HG03108 (cell line): Measurements from ENCODE around the gene LRRC7.

Experiments used
- ATAC-seq: cut with Tn5 transposase; IDR thresholded peaks from one replicate; pipeline ENCODE4 v1.9.1; 2021; ENCODE audit warnings: moderate library complexity; ENCODE audit not compliant: unreplicated experiment

LRRC7 gene

DNA sequence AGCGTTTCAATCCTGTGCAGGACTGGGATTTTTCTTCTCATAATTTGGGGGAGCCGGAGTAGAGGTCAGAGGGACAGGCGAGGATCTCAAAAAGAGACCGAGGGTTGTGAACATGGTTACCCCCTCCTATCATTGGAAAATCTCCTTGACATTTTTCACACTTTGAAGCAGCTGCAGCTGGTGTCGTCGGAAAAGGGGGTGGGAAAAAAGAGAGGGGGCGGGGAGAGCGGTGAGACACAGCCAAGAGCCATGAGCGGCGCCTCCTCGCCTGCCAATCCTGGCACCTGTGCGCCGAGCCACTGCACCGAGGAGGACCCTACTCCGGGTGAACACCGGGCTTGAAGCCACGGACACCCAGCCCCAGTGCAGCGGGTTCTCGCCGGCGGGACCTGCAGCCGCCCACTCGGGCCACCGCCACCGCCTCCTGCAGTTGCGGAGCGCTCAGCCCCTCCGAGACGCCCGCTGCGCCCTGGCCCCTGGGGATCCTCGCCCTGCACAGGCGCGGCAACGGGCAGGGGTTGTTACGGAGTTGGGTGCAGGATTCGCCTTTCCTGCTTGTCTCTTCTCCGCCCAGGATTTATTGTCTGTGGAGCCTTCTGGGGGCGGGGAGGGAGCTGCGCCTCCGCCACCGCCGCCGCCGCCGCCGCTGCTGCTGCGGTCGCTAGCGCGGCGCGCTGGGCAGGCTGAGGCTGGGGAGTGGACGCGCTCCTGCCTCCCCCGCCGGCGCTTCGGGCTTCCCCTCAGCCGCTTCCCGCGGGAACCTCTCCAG lies at the start of gene LRRC7:
Gene LRRC7 (plus strand): TSS at position 271 of the 769 bp plus-strand sequence. CDS start 718 bp downstream, outside the sequence.
- no peak for ATAC-seq

DNA sequence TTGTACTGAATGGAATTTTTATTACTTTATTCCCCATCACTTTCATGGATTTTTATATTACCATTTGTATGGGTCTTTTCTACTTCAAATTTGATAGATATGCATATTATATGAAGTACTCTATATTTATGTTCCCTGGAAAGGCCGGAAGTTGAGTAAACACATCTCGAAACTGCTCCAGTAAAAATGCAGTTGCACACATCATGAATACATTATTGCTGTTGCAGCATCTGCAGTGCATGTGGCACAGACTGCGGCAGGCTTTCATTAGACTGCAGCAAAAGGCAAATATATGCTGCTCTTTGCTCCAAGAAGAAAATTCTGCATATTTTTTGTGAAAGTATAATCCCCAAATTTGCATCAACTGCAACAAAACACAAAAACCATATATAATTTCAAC lies 48.7 kb upstream of the LRRC7 start:
- no peak for ATAC-seq

DNA sequence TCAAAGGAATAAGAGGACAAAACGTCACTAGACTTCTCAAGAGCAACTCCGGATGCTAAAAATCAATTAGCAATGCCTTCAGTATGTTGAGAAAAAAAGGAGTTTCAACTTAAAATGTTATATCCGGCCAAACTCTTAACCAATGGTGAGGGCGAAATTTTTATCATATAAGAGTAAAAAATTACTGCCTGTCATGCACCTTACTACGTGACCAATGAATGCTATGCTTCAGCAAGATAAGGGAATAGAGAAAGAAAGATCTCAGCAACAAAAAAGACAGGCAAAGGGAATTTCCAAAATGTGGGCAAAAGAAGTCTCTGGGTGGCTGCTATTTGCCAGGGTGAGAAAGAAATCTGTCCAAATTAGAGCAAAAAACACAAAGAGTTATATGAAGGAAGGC lies 47.4 kb upstream of the LRRC7 start:
- no peak for ATAC-seq

- ATAC-seq = no peak
These were observed 44.7 kb upstream of the LRRC7 start for GRCh38 chr1:69523032-69523431.

GRCh38 chr1:69523461-69523860 lies 44.3 kb upstream of the LRRC7 start:
- no peak for ATAC-seq

DNA sequence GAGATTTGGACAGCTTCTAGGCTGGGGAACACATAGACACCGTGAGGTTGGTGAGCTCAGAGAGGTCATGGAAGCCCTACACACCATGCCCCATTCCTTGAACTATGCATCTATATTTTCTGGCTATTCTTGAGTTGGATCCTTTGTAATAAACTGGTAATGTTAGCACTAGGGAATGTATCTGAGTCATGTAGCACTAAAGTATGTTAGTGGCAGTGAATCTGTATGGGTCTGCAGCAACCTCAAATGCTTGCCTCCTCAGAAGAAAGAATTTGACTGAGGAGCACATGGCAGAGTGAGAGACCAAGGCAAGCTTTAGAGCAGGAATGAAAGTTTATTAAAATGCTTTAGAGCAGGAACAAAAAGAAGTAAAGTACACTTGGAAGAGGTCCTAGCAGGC lies 43.7 kb upstream of the LRRC7 start:
- ATAC-seq = no peak

DNA sequence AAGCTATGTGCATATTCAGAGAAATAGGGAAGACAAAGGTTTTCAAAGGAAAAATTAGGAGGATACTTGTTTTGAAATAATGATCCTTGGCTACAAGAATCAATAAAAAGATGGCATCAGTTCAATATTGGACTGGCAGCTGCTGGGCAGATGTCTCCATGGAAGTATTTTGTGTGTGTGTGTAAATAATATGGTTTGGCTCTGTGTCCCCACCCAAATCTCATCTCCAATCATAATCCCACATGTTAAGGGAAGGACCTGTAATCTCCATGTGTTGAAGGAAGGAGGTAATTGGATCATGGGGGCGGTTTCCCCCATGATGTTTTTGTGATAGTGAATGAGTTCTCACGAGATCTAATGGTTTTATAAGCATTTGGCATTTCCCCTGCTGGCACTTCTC lies 40.4 kb upstream of the LRRC7 start:
- no peak for ATAC-seq

DNA sequence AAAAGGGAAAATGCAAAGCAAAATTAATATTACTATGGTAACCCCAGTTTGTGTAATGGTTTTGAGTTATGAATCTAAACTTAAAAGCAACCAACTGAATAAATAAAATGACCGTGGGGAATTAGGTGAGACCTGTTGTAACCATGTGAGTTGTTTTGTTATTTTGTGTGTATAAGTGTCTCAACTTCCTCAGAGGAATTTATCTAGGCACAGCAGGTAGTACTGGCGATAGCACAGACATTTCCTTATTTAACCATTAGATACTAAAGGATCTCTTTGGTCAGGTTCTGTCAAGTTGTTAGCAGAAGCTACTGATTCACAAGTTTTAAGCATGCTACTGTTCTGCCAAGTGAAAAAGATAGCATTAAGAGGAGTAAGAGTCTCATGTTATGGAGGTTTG lies 39.3 kb upstream of the LRRC7 start:
- ATAC-seq = no peak

- no peak for ATAC-seq
These were observed 34.4 kb upstream of the LRRC7 start for GRCh38 chr1:69533343-69533742.

- no peak for ATAC-seq
These were observed 32.9 kb upstream of the LRRC7 start for GRCh38 chr1:69534829-69535228.

GRCh38 chr1:69535490-69535889 lies 32.2 kb upstream of the LRRC7 start:
- no peak for ATAC-seq

- no peak for ATAC-seq
These were observed 27.7 kb upstream of the LRRC7 start for GRCh38 chr1:69540052-69540451.

DNA sequence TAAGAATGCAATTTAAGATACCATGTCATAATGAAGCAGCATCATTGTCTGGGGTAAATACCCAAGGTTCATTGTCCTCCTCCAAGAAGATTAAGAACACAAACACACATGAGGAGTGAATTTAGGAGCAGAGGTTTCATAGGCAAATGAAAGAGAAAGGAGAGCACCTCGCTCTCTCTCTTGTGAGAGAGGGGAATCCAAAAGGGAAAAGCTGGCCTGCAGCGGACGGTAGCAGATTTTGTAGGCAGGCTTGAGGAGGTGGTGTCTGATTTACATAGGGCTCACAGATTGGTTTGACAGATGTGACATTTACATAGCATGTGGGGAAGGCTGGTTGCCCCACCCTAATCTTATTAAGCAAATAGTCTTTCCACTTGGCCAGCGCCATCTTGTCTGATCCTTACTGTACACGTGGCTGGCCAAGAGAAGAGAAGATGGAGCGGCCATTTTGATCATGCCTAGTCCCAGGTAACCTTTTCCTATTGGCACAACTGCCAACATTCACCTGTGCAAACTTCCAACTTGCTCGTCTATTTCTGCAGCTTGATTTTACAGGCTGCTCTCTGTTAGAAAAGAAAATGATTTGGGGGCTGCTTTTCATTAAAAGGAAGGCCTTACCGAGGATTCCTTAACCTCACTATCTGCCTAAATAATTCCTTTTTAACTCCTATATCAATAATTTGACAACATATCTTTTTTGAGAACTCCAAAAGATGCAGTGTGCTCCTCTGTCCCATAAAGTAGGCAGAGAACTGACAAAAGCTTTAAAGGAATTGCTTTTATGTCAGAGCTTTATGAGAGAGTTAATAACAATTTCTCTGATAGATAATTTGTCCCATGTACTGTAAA lies 16.0 kb upstream of the LRRC7 start:
- ATAC-seq = no peak

DNA sequence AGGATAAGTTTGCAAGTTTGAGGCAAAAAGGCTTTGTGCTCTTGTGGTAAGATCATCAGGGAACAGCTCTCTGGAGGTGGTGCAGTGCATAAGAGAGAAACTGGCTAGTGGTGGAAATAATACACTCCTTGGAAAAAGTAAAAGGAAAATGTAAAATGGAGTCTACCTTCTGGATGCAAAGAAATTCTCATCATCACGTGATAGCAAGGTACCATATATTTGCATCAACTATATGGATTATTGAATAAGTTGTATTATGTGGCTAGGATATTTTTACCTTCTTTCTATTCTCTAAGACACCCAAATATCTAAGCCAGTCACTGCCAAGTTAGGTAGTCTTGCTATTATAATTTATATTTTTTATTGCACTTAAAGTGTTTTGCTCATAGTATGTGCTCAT lies 14.0 kb upstream of the LRRC7 start:
- no peak for ATAC-seq

GRCh38 chr1:69568421-69569174 lies 876 bp downstream of the LRRC7 start:
- ATAC-seq = no peak

DNA sequence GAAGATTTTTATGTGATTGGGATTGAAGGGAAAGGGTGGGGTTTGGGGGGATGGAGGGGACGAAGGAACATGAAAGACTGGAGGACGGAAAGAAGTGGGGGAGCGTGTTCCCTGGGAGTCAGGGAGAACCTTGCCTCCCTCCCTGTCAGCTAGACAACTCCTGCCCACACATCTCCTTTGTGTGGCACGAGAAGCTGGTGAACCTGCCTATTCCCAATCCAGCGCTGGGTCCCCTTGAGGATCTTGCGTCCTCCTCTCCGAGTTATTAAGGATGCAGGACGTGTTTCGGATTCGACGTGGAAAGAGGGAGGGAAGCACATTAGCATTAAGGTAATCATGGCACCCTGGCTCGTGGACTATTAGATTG lies 1.4 kb downstream of the LRRC7 start:
- no peak for ATAC-seq

DNA sequence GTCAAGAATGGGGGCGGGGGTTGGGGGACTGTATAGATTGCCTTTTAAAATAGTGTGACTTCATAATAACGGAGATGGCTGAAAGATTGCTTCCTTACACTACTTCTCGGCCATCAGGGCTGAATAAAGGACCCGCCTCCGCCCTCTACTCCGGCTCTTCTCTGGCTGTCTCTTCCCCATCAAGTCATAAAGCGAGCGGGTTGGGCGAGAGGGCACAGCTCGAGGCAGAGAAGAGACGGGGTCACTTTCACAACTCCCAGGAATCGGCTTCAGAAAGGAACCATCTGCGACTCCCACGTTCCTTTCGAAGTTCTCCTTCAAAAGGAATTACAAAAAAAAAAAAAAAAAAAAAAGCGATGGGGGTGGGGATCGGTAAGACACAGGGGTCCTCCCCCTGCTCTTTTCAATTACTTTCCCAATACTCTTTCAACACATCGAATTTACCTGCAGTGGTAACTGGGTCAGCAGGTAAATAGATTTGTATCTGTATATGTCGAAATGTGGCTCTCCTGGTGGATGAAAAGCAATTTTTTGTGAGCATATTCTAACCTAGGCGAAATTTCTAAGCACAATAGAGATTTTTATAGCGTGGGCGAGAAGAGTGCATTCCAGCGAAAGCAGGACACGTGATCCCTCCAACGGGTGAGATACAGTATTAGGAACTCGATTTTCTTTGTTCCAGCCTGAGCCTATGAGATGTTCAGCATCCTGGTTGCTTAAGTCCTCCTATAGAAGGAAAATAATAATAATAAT lies 2.0 kb downstream of the LRRC7 start:
- ATAC-seq = no peak

GRCh38 chr1:69570356-69570755 lies 2.6 kb downstream of the LRRC7 start:
- ATAC-seq = no peak

- no peak for ATAC-seq
These were observed 5.2 kb downstream of the LRRC7 start for GRCh38 chr1:69572921-69573320.

DNA sequence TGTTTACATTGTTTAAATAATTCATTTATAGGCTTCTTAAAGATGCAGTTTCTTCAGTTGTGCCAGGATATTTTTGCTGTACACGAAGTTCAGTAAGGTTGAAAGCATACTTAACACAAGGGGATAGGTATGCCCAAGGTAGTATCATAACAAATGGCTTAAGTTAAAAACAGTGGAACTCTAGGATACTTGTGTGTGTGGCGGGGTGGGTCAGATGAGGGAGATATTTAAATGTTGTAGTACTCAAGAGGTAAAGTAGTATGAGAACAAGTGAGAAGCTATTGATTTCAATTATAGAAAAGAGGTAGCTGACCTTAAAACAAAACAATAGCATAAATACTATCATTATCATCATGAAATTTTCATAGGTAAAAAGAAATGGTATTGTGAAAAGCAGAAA lies 6.2 kb downstream of the LRRC7 start:
- no peak for ATAC-seq

GRCh38 chr1:69585666-69586065 lies 17.9 kb downstream of the LRRC7 start:
- no peak for ATAC-seq
